Measurements from ENCODE around the gene KRTAP2-1. TPM values are rescaled to one million over a fixed set of nuclear protein-coding genes. Genes with fewer than 3 reads are reported as not detected.

KRTAP2-1 gene
- total and polyA plus RNA-seq, 2 of the 13 experiments (the other 11 are each of a cell fraction or from before 2014, with no cell fraction given) = not detected

DNA sequence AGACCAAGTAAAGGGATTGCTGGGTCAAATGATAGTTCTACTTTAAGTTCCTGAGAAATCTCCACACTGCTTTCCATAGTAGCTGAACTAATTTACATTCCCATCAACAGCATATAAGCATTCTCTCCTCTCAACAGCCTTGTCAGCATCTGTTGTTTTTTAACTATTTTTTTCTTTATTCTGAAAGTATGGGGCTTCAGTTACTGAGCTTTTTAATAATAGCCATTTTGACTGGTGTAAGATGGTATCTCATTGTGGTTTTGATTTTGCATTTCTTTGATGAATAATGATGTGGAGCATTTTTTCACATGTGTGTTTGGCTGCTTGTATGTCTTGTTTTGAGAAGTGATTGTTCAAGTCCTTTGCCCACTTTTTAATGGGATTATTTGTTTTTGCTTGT is 5.5 kb upstream of the KRTAP2-1 start:
- H3K36me3 ChIP-seq (replicated peaks in 1 of 2; ENCODE audit: control insufficient read depth in 1 of 2, insufficient read depth in 2 of 2, low read length in 2 of 2) = no peaks in the 10 kb centered on the region
- no peak overlapping the region for H3K9ac ChIP-seq (ENCODE audit: insufficient read depth, low read depth, low read length)
- in situ Hi-C loops (cut with HindIII; ENCODE audit: extremely low pct_ligation_motif_present, low pct_unique_long_range_greater_than_20kb) (loop anchor here (10.0 kb wide), 1 partner anchor 98 kb away; no protein-coding TSS in a partner anchor), intact Hi-C loops (cut with micrococcal nuclease; ENCODE audit: unreplicated experiment) (no loop called here)
- ATAC-seq = no peak
- no peak overlapping the region for H2AFZ ChIP-seq (ENCODE audit: low read length)
- no peaks in the 10 kb centered on the region for H3K79me2 ChIP-seq (ENCODE audit: insufficient read depth, low read length)
- CTCF ChIA-PET (ENCODE audit: low intra/inter-chr PET ratio, low total read pairs) = no interaction called here
- no peak for FAIRE-seq
- H3K9me3 ChIP-seq (ENCODE audit: low read length) = no peaks in the 10 kb centered on the region
- no peaks in the 10 kb centered on the region for H4K20me1 ChIP-seq (ENCODE audit: insufficient read depth, low read length)
- no peak overlapping the region for H3K4me3 ChIP-seq (replicated peaks in 1 of 3; ENCODE audit: insufficient read depth in 1 of 3, low read depth in 2 of 3, low read length in 3 of 3)
- no peak overlapping the region for H3K4me2 ChIP-seq (ENCODE audit: low read depth, low read length)
- POLR2A ChIA-PET = no interaction called here
- peaks cover 17% of the 10 kb centered on the region for H3K4me1 ChIP-seq (ENCODE audit: insufficient read depth, low read length)
- no TSS peak for BruUV-seq (replicated peaks)
- TF ChIP-seq, protein P1, sequence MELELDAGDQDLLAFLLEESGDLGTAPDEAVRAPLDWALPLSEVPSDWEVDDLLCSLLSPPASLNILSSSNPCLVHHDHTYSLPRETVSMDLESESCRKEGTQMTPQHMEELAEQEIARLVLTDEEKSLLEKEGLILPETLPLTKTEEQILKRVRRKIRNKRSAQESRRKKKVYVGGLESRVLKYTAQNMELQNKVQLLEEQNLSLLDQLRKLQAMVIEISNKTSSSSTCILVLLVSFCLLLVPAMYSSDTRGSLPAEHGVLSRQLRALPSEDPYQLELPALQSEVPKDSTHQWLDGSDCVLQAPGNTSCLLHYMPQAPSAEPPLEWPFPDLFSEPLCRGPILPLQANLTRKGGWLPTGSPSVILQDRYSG (CRISPR knock-in tag; IDR thresholded peaks at IDR 0.05) = no peak
- TF ChIP-seq POLR2AphosphoS2 (IDR thresholded peaks at IDR 0.05; ENCODE audit: low read depth, low read length) (no peak), ATM (IDR thresholded peaks at IDR 0.05; ENCODE audit: borderline replicate concordance) (no peak), HNRNPUL1 (IDR thresholded peaks at IDR 0.05; ENCODE audit: low read depth, low read length) (no peak), SIN3B (IDR thresholded peaks at IDR 0.05; ENCODE audit: low read length) (no peak), NCOA2 (CRISPR knock-in tag; IDR thresholded peaks at IDR 0.05) (no peak), AHR (CRISPR knock-in tag; IDR thresholded peaks at IDR 0.05) (no peak), ZNF589 (CRISPR knock-in tag; conservative IDR thresholded peaks at IDR 0.05) (no peak), ZFP90 (CRISPR knock-in tag; IDR thresholded peaks at IDR 0.05; ENCODE audit: borderline replicate concordance) (no peak), ZNF460 (CRISPR knock-in tag; IDR thresholded peaks at IDR 0.05; ENCODE audit: borderline replicate concordance) (no peak), ZBTB10 (CRISPR knock-in tag; IDR thresholded peaks at IDR 0.05; ENCODE audit: borderline replicate concordance) (no peak), IRF9 (CRISPR knock-in tag; IDR thresholded peaks at IDR 0.05; ENCODE audit: borderline replicate concordance) (no peak), PBX3 (CRISPR knock-in tag; IDR thresholded peaks at IDR 0.05; ENCODE audit: borderline replicate concordance) (no peak)
- TF ChIP-seq, protein P2, sequence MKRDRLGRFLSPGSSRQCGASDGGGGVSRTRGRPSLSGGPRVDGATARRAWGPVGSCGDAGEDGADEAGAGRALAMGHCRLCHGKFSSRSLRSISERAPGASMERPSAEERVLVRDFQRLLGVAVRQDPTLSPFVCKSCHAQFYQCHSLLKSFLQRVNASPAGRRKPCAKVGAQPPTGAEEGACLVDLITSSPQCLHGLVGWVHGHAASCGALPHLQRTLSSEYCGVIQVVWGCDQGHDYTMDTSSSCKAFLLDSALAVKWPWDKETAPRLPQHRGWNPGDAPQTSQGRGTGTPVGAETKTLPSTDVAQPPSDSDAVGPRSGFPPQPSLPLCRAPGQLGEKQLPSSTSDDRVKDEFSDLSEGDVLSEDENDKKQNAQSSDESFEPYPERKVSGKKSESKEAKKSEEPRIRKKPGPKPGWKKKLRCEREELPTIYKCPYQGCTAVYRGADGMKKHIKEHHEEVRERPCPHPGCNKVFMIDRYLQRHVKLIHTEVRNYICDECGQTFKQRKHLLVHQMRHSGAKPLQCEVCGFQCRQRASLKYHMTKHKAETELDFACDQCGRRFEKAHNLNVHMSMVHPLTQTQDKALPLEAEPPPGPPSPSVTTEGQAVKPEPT (CRISPR knock-in tag; IDR thresholded peaks at IDR 0.05; ENCODE audit: low read depth) = no peak
- TF ChIP-seq, protein P3, sequence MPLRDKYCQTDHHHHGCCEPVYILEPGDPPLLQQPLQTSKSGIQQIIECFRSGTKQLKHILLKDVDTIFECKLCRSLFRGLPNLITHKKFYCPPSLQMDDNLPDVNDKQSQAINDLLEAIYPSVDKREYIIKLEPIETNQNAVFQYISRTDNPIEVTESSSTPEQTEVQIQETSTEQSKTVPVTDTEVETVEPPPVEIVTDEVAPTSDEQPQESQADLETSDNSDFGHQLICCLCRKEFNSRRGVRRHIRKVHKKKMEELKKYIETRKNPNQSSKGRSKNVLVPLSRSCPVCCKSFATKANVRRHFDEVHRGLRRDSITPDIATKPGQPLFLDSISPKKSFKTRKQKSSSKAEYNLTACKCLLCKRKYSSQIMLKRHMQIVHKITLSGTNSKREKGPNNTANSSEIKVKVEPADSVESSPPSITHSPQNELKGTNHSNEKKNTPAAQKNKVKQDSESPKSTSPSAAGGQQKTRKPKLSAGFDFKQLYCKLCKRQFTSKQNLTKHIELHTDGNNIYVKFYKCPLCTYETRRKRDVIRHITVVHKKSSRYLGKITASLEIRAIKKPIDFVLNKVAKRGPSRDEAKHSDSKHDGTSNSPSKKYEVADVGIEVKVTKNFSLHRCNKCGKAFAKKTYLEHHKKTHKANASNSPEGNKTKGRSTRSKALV (CRISPR knock-in tag; IDR thresholded peaks at IDR 0.05) = no peak
- H3K27ac ChIP-seq (ENCODE audit: extremely low read length, insufficient read depth, low read length) = no peak overlapping the region
- no peaks in the 10 kb centered on the region for H3K27me3 ChIP-seq (ENCODE audit: control insufficient read depth in 1 of 2, insufficient read depth in 2 of 2, low read length in 2 of 2)
- no peak for DNase-seq (ENCODE audit: low spot score)

Data from HepG2 (cell line).